Bronchial epithelial cell (primary cell): ENCODE results near the gene RAB9A. TPM values are rescaled to one million over a fixed set of nuclear protein-coding genes. Genes with fewer than 3 reads are reported as not detected.

Experiments
- DNase-seq: peaks from one replicate; pipeline ENCODE4 v3.0.0-alpha.2; 2010; ENCODE audit warnings: low read depth
- FAIRE-seq: peaks from 2 replicates; lab custom pipeline; 2011; peaks lifted over from hg19 to GRCh38; lab: Jason Lieb, UNC
- H3K27me3 ChIP-seq: 2 replicates; pipeline ENCODE4 v1.5.1; 2011; ENCODE audit warnings: low read length; ENCODE audit not compliant: control insufficient read depth, insufficient read depth
- H3K36me3 ChIP-seq: 2 replicates; pipeline ENCODE4 v1.5.1; 2011; ENCODE audit warnings: low read length; ENCODE audit not compliant: control insufficient read depth, insufficient read depth
- H3K4me3 ChIP-seq: 2 replicates; pipeline ENCODE4 v1.5.1; 2011; ENCODE audit warnings: mild to moderate bottlenecking, low read depth, low read length, control low read depth
- total RNA-seq: library from RNA; depleted of rRNA; stranded (reverse); fragments of >200 nt; gene quantifications from 2 replicates; pipeline ENCODE4 v1.2.1, GENCODE V29; 2014
- TF ChIP-seq, protein P1 (sequence below): IDR thresholded peaks from 2 replicates; pipeline ENCODE4 v1.5.1; 2011; ENCODE audit warnings: mild to moderate bottlenecking, moderate library complexity, low read length, control low read depth, inconsistent platforms; ENCODE audit not compliant: insufficient read depth, severe bottlenecking

The RAB9A gene
- total RNA-seq, 1 donor from 2014 or later, result 43.4 TPM

DNA sequence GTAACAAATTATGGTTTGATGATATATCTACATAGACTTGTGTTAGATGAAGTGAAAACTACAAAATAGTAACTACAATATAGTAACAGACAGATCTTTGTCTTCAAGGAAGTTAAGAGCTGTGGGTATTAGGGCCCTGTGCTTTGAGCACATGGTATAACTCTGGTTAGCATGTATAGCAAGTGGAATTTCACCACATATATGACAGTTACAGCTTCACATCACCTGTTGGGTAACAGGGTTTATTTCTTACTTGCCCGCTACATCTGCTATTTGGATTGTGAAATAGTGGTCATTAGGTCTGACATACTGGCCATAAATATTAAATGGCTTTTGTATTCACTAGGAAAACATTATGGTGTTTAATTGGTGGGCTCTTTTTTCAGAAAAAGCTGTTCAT lies 65.8 kb downstream of the RAB9A start:
- FAIRE-seq, result no peak
- H3K4me3 ChIP-seq, result no peak overlapping the region
- DNase-seq, result no peak
- peaks cover 4% of the 10 kb centered on the region for H3K36me3 ChIP-seq
- TF ChIP-seq, protein P1, sequence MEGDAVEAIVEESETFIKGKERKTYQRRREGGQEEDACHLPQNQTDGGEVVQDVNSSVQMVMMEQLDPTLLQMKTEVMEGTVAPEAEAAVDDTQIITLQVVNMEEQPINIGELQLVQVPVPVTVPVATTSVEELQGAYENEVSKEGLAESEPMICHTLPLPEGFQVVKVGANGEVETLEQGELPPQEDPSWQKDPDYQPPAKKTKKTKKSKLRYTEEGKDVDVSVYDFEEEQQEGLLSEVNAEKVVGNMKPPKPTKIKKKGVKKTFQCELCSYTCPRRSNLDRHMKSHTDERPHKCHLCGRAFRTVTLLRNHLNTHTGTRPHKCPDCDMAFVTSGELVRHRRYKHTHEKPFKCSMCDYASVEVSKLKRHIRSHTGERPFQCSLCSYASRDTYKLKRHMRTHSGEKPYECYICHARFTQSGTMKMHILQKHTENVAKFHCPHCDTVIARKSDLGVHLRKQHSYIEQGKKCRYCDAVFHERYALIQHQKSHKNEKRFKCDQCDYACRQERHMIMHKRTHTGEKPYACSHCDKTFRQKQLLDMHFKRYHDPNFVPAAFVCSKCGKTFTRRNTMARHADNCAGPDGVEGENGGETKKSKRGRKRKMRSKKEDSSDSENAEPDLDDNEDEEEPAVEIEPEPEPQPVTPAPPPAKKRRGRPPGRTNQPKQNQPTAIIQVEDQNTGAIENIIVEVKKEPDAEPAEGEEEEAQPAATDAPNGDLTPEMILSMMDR, result no peak
- no peaks in the 10 kb centered on the region for H3K27me3 ChIP-seq

DNA sequence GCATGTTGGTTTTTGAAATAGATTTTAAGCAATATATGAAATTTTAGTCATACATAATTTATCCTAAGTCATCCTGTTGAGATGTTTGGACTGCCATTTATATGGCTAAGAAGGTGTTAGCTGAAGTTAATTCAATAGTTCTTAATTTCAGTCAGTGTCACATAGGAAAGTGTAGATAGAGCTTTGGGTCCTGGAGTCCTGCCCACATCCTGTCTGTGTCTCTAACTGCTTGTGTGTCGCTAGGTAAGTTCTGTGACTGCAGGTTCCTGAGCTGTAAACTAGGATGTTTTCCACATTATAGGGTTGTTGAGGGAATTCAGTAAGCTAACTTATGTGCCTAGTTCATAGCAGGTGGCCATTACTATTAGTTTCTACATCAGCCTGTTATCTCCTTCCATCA lies 66.3 kb downstream of the RAB9A start:
- no peak overlapping the region for H3K4me3 ChIP-seq
- H3K27me3 ChIP-seq, result no peaks in the 10 kb centered on the region
- DNase-seq (no peak), FAIRE-seq (no peak)
- peaks cover 4% of the 10 kb centered on the region for H3K36me3 ChIP-seq
- TF ChIP-seq, protein P1, result no peak

GRCh38 chrX:13756381-13756780 lies 67.5 kb downstream of the RAB9A start:
- no peak overlapping the region for H3K4me3 ChIP-seq
- FAIRE-seq, result no peak
- DNase-seq, result no peak
- no peaks in the 10 kb centered on the region for H3K27me3 ChIP-seq
- TF ChIP-seq, protein P1, result no peak
- peaks cover 4% of the 10 kb centered on the region for H3K36me3 ChIP-seq

- no peak for DNase-seq
- TF ChIP-seq, protein P1, result no peak
- H3K4me3 ChIP-seq, result no peak overlapping the region
- H3K27me3 ChIP-seq, result no peaks in the 10 kb centered on the region
- H3K36me3 ChIP-seq, result peaks cover 8% of the 10 kb centered on the region
- no peak for FAIRE-seq
Observed at GRCh38 chrX:13759152-13759718, 70.3 kb downstream of the RAB9A start.

Other genes starting within 250 kb of the RAB9A start
- 0.26 TPM in 1 of 2 replicates, not detected in the other for gene EGFL6, start 119.5 kb upstream of the RAB9A start, total RNA-seq
- gene TCEANC, start 36.0 kb upstream of the RAB9A start, total RNA-seq, result 2.0 and 2.1 TPM in 2 replicates
- 14.1 and 17.9 TPM in 2 replicates for gene TRAPPC2, start 45.5 kb downstream of the RAB9A start, total RNA-seq
- gene OFD1, start 45.6 kb downstream of the RAB9A start, total RNA-seq, result 13.4 and 26.0 TPM in 2 replicates
- under 0.01 and 1.2 TPM in 2 replicates for gene GPM6B, start 128.0 kb downstream of the RAB9A start, total RNA-seq